Muscle of back (tissue), 13 donors: ENCODE data around the gene ARL5B. TPM values are rescaled to one million over a fixed set of nuclear protein-coding genes. Genes with fewer than 3 reads are reported as not detected.
"Not testable (repeated sequence)": the region's sequence is repeated elsewhere in the genome, so short reads cannot be mapped to it uniquely, and the experiment has no call there.

Experiments used
- DNase-seq, 3 donors: peaks; one replicate each; pipeline versions ENCODE4 v3.0.0 to v3.0.0-alpha.2; 2013
- long read RNA-seq, 9 donors: transcript quantifications; one replicate each; lab custom pipeline, GENCODE V29; 2026
- polyA plus RNA-seq, 10 donors: library from polyadenylated mRNA; unstranded; fragments of 120-200 nt; gene quantifications; one replicate each; pipeline ENCODE4 v1.2.1, GENCODE V29; 2013; ENCODE audit not compliant: insufficient read length in 10 of 10

The ARL5B gene, protein sequence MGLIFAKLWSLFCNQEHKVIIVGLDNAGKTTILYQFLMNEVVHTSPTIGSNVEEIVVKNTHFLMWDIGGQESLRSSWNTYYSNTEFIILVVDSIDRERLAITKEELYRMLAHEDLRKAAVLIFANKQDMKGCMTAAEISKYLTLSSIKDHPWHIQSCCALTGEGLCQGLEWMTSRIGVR
- polyA plus RNA-seq: 10 to 100 TPM; 19.3 to 29.7 (median 26.2) TPM
- long read RNA-seq, donor 1, full-length matches to known transcripts: 10 of 10 reads
- long read RNA-seq, donor 1, partial matches to known transcripts: 0 of 10 reads
- long read RNA-seq, donor 1, other reads (novel, unspliced or antisense): 0 of 10 reads
- long read RNA-seq, donor 2, full-length matches to known transcripts: 3 of 3 reads
- long read RNA-seq, donor 2, partial matches to known transcripts: 0 of 3 reads
- long read RNA-seq, donor 2, other reads (novel, unspliced or antisense): 0 of 3 reads
- long read RNA-seq, donor 3: 0 reads
- long read RNA-seq, donor 4, full-length matches to known transcripts: 2 of 2 reads
- long read RNA-seq, donor 4, partial matches to known transcripts: 0 of 2 reads
- long read RNA-seq, donor 4, other reads (novel, unspliced or antisense): 0 of 2 reads
- long read RNA-seq, donor 5, full-length matches to known transcripts: 6 of 6 reads
- long read RNA-seq, donor 5, partial matches to known transcripts: 0 of 6 reads
- long read RNA-seq, donor 5, other reads (novel, unspliced or antisense): 0 of 6 reads
- long read RNA-seq, donor 6, full-length matches to known transcripts: 7 of 7 reads
- long read RNA-seq, donor 6, partial matches to known transcripts: 0 of 7 reads
- long read RNA-seq, donor 6, other reads (novel, unspliced or antisense): 0 of 7 reads
- long read RNA-seq, donor 7, full-length matches to known transcripts: 6 of 6 reads
- long read RNA-seq, donor 7, partial matches to known transcripts: 0 of 6 reads
- long read RNA-seq, donor 7, other reads (novel, unspliced or antisense): 0 of 6 reads
- long read RNA-seq, donor 8, full-length matches to known transcripts: 10 of 10 reads
- long read RNA-seq, donor 8, partial matches to known transcripts: 0 of 10 reads
- long read RNA-seq, donor 8, other reads (novel, unspliced or antisense): 0 of 10 reads
- long read RNA-seq, donor 9: 0 reads

DNA sequence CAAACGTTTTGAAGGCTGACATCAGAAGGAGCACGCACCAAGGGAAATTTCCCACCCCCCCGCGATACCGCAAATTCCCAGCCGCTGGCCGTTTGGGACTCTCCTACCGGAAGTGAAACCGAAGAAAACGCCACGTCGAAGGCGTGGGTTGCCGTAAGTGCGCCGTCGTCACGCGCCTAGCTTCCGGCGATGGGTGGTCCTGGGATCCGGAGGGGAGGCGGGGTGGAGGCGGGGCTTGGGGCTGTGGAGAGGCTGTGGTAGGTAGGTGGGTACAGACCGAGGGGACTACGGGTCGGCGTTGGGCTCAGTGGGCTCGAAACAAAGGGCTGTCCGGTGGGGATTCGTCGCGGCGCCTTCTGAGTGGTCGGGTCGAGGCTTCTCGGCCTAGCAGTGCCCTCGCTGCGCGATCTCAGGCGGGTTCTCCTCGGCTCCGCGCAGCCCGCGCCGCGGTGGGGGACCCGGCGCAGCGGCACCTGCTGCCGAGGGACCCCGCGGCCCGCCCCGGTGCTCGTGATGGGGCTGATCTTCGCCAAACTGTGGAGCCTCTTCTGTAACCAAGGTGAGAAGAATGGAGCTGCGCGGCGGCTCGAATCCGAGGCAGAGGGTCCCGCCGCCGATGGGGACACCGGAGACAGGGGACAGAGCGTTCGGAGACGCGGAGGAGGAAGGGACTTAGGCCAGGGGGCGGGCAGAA, at the start of gene ARL5B:
ARL5B (plus strand) TSS at position 307 of the 694 bp plus-strand sequence; CDS start at position 514, 207 bp downstream.
- DNase-seq: peak; percentile 98 to 99 (median 99)

DNA sequence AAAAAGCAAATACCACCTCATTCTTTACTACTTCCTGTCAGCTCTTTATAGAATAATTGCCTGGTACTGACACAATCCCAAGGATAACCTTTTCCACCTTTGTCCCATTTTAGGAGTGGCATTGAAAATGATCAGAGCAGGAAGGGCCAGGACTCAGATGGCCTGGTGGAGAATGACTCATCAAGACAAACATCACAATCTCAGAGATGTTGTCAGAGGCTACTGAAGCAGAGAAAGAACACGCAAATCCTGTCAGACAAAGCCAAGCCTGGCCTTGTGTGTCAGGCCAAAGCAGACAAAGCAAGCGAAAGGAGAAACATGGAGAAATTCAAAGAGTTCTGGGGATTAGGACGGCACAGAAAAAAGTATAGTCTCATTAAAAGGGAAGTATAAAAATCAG, 48.7 kb upstream of the ARL5B start:
- DNase-seq: no peak

DNA sequence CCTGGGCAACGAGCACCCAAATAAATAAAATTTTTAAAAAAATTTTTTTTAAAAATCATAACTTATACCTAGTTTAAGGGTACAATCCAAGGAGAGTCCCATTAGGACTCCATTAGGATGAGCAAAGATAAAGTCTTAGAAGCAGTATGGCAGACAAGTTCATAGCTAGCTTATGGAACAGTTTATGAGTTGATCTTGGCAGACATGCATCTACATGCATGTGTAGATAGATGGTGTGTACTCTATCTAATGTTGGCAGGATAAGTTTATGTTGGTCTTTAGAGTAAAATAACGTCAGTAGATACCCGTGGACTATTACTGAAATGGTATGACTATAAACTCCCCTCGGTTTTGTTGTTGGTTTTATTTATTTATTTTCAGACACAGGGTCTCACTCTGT, 48.1 kb upstream of the ARL5B start:
- DNase-seq: no peak

DNA sequence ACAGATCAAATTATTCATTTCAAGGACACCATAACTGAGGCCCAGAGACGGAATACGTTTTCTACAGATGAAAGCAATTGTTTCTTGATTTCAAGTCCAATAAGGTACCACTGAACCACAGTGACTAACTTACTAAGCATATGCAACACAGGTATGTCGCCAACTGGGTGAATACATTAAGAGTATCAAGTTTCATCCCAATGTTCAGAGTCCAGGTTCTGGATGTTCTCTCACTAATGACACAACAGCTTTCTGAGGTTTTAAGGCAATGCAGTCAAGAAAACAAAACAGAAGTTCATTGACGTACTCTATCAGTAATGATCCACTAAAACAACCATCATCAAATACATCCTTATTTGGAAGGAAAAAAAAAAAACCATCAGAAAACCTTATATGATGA, 43.6 kb upstream of the ARL5B start:
- DNase-seq: no peak

DNA sequence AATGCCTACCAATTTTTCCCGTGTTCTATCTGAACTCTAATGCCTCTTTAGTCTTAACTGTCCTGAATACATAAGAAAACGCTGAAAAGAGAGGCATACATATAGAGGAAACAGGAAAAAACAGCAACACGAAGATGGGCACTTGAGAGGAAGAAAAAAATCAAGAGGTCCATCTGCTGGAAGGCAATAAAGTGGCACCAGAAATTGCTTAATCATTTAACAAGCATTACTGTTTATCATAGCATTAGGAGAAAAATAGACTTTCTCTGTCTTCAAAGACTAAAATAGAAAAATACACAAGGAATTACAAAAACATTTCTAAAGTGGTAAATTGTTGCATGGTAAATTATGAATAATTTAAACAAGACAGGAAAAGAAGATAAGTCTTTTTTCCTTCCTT, 42.9 kb upstream of the ARL5B start:
- no peak for DNase-seq

DNA sequence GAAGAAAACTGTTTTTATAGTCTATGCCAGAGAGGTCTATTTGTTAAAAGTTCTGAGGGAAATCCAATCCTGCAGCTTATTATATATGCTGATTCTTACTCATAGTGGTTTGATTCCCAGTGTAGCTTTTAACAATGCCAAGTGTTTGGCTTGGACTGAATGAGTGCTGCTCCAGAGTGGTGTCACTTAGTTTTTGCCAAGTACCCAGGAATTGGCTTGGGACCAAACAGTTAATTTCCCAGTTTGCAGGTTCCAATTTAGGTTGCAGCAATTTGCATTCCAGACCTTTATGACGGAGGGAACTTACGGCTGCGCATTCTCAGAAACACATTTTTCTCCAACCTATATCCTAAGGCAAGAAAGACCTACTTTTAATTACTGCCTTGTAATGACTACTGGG, 40.2 kb upstream of the ARL5B start:
- no peak for DNase-seq

DNA sequence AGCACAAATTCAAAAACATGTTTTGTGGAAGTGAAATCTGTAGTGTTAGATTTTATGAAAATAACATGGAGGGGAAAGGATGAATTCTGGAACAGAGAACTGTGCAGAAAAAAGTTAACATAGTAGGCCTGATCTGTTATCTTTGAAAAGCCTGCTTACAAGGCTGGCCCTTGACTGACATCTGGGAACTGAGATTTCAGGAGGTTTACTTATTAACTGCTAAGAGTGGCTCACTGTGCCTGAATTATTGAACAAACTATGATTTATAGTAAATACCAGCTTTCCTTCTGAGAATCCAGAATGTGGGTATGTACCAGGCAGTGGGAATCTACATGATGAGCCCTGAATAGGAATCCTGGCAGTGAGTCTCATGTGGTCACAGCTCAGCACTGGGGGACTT, 38.4 kb upstream of the ARL5B start:
- DNase-seq: no peak

DNA sequence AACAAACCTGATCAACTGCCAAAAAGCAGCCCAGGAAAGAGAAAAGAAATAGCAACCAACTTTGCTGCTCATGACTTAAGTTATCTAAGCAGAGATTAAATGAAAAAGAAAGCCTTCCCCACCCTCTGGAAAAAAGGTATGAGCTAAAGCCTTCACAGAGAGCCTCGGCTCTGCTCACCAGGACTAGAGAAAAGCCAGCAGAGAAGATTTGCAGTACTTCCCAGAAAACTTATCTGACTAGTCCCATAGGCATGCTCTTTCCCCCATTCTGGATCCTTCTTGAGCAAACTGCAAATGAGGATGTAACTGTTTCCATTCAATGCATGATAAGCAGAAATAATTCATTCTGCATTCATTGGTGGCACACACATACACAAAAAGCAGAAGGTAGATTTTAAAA, 35.6 kb upstream of the ARL5B start:
- not testable (repeated sequence) for DNase-seq

DNA sequence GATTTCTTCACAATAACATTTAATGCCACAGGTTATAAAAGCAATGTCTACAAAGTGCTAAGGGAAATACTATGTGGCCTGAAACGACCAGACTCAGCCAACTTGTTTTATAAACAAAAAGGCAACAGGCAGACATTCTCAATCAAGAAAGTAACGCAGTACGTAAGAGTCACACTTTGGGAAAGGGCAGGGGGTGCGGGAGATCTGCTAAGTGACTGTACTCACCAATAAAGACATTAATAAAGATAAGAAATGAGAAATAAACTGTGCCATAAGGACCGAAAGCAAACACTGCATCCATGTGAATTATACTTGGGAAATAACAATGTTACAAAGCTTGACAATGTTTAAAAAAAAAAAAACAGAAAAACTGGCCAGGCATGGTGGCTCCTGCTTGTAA, 33.3 kb upstream of the ARL5B start:
- DNase-seq: no peak

DNA sequence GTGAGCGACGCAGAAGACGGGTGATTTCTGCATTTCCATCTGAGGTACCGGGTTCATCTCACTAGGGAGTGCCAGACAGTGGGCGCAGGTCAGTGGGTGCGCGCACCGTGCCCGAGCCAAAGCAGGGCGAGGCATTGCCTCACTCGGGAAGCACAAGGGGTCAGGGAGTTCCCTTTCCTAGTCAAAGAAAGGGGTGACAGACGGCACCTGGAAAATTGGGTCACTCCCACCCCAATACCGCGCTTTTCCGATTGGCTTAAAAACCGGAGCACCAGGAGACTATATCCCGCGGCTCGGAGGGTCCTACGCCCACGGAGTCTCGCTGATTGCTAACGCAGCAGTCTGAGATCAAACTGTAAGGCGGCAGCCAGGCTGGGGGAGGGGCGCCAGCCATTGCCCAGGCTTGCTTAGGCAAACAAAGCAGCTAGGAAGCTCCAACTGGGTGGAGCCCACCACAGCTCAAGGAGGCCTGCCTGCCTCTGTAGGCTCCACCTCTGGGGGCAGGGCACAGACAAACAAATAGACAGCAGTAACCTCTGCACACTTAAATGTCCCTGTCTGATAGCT, 31.7 kb upstream of the ARL5B start:
- peak in 2 of 3 donors; percentile 37 to 78 for DNase-seq

DNA sequence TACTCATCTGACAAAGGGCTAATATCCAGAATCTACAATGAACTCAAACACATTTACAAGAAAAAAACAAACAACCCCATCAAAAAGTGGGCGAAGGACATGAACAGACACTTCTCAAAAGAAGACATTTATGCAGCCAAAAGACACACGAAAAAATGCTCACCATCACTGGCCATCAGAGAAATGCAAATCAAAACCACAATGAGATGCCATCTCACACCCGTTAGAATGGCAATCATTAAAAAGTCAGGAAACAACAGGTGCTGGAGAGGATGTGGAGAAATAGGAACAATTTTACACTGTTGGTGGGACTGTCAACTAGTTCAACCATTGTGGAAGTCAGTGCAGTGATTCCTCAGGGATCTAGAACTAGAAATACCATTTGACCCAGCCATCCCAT, 26.7 kb upstream of the ARL5B start:
- not testable (repeated sequence) for DNase-seq

DNA sequence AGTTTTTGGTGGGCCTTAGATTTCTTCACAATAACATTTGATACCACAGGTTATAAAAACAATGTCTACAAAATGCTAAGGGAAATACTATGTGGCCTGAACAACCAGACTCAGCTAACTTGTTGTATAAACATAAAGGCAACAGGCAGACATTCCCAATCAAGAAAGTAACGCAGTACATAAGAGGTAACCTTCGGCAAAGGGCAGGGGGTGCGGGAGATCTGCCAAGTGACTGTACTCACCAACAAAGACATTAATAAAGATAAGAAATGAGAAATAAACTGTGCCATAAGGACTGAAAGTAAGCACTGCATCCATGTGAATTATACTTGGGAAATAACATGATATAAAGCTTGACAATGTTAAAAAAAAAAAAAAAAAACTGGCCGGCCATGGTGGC, 23.2 kb upstream of the ARL5B start:
- no peak for DNase-seq

DNA sequence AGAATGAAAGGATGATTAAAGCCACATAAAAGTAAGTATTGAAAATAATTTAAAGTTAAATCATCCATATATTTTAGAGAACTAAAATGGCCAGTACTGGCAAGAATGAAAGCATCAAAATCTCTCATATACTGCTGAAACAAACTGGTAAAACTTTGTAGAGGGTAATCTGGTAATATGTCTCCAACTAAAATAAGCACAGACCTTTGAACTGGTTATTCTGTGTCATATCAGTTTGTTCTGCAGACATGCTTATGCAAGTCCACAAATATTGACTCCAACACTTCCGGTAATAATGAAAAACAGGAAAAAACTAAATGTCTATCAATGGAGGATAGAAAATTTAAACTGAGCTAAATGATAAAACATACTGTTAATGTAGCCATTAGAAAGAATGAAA, 21.8 kb upstream of the ARL5B start:
- not testable (repeated sequence) for DNase-seq

DNA sequence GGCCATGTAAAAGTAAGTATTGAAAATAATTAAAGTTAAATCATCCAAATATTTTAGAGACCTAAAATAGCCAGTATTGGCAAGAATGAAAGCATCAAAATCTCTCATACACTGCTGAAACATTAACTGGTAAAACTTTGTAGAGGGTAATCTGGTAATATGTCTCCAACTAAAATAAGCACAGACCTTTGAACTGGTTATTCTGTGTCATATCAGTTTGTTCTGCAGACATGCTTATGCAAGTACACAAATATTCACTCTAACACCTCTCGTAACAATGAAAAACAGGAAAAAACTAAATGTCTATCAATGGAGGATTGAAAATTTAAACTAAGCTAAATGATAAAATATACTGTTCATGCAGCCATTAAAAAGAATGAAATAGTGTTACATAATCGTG, 19.5 kb upstream of the ARL5B start:
- not testable (repeated sequence) for DNase-seq

DNA sequence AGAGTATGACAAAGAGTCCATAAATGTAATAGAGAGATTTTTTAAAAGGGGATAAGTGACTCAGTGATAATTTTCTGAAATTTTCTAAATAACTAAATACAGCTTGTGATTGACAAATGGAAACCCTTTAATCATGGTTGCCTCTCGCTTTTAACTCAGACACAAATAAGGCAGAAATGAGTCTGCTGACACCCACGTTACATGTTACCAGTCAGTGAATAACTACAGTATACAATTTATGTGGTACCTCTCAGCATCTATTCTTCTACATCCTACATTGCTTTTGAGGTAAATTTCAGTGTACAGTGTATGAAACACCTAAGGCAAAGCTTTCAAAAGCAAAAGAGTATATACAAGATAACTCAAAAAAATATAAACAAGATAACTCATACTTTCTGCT, 12.1 kb upstream of the ARL5B start:
- DNase-seq: no peak

DNA sequence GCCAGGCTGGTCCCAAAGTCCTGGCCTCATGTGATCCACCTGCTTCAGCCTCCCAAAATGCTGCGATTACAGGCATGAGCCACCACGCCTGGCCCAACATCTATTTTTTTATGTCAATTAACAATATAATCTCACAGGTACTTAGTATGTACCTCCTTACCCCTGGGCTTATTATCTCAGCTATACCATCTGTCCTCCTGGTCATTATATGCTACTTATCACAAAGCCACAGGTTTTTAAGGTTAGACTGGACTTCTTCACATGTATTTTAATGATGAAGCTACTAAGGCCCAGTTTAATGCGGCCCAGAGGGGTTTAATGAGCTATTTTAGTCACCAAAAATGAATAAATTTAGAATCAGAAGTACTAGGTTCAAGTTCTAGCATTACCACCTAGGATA, 11.3 kb upstream of the ARL5B start:
- no peak for DNase-seq

DNA sequence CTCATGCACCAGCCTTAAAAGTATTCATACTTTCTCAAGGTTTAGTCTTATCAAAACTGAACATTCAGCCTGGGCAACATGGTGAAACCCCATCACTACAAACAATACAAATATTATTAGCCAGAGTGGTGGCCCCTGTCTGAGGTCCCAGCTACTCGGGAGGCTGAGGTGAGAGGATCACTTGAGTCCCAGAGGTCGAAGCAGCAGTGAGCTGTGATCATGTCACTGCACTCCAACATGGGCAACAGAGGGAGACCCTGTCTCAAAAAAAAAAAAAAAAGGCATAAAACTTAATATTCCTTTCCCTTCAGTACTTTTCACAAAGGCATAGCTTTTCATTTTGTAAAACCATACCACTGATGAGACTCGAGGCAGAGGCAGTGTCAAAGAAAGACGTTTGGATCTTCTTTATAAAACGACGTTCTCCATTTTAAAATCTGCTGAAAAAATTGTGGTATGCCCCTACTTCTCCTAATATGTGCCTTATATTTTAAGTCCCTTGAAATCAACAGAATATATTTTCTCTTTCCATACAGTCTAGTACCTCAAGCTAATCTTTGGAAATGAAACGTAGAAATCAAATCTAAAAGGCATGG, 9.8 kb upstream of the ARL5B start:
- no peak for DNase-seq

DNA sequence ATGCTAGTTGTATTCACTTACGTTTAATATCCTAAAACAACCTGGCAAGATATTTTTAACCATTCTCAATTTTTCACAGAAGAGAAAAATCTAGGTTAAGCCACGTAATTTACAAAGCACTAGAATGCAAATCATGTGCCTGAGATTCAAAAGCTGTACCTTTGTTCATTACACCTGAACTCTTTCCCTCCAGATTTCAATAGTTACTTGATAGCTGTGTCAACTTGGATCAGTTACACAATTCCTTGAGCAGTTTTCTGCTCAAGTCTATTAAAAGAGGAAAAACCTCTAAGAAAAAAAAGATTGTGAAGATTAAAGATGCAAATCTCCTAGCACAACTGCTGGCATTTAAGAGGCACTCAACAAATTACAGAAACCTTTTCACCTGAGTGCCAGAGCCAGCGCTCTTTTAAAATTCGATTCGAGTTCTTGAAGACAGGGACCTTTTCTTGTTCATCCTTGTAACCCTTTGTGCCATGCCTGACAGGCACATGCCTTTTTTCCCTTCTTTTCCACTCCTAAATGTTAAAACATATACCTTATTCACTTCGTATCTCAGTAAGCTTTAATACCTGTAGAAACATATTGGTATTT, 8.7 kb upstream of the ARL5B start:
- DNase-seq: peak in 1 of 3 donors; percentile 15

DNA sequence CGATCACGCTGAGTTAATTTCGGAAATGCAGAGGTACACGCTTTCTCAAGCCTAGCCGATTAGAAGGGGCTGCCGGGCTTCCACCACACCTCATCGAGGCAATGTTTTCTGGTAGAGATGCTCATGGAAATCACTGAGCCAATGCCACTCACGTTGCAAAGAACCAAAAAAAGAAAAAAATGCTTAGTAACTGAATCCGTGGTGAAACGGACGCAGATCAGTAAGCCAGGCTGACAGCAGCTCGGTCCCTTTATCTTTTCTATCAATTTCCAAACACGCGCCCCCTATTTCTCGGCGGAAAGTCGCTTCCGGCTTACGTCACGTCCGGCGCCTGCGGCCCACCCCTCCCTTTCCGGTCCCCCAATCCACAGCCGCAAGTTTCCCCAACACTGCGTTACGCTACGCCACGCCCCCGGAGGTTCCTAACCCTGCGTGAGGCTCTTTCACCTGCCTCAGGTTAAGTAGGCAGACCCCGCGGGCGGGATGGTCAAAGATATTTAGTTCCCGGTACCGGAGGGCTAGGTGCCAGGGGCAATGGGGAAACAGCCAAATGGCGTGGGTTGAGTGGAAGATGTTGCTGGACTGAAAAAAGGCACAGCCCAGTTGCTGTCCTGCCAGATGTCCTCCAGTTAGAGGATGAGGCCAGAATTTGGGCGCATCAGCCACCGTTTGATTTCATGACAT, 7.8 kb upstream of the ARL5B start, which contains the start of gene NSUN6:
NSUN6 (minus strand) TSS at position 264 of the 684 bp plus-strand sequence. CDS start 384 bp downstream, outside the sequence.
- peak; percentile 87 to 97 (median 96) for DNase-seq

DNA sequence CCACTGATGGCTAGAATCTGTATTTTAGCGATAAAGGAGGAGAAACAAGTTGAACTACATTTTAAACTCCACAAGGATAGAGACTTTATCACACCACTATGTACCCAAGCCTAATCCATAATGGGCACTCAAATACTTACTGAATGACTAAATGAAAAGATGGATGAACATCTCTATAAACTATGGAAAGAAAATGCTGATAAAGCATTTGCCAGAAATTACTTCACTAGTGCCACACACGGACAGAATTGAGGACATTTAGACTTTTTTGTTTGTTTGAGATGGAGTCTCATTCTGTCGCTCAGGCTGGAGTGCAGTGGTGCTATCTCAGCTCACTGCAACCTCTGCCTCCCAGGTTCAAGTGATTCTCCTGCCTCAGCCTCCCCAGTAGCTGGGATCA, 6.1 kb upstream of the ARL5B start:
- no peak for DNase-seq
